Panc1 (cell line): ENCODE results near the gene FIP1L1.

ENCODE experiments used
- POLR2AphosphoS5 ChIP-seq: IDR thresholded peaks from 2 replicates; pipeline ENCODE4 v1.6.1; 2012; ENCODE audit warnings: mild to moderate bottlenecking, low read depth, low read length, moderate library complexity
- REST ChIP-seq, 2 experiments: IDR thresholded peaks; 2 replicates each; pipeline ENCODE4 v1.6.1; 2011 to 2012; ENCODE audit warnings: low read depth in 2 of 2, control low read depth in 1 of 2, low read length in 1 of 2, mild to moderate bottlenecking in 1 of 2, moderate library complexity in 1 of 2; ENCODE audit not compliant: insufficient read depth in 1 of 2
- SIN3A ChIP-seq: IDR thresholded peaks from 2 replicates; pipeline ENCODE4 v1.6.1; 2012; ENCODE audit warnings: low read depth, mild to moderate bottlenecking, low read length, moderate library complexity, borderline replicate concordance; ENCODE audit not compliant: insufficient read depth
- TCF7L2 ChIP-seq: IDR thresholded peaks from 2 replicates; pipeline ENCODE4 v1.6.1; 2011; ENCODE audit warnings: mild to moderate bottlenecking, low read depth, low read length, inconsistent platforms
- TF ChIP-seq, protein P1 (sequence below): fragments of 450-650 bp; IDR thresholded peaks from 2 replicates; pipeline ENCODE4 v1.5.1; 2017; ENCODE audit warnings: mild to moderate bottlenecking

DNA sequence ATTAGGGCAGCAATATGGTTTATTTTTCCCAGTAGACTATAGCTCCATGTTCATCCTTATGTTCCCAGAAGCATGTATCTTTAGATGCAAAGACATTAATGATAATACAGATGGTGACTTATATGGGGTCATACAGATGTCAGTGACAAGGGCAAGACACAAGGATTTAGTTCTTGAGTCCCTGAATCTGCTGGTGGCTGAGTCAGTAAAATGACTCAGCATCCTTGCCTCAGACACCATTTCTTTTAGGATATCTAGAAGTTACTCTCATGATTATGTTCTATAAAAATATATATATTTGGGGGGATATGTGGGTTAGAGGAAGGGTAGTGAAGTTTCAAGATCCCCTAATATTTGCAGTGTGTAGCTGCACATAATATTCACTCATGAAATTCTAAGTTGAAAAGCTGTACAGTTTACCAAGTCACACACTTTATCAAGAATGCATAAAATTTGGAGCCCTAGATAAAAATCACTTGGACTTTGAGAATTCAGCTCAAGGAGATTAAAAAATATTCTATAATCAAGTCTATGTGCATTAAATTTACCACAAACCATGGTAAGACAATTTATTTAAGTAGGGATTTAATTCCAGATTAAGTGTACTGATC lies 111.9 kb downstream of the FIP1L1 start:
- TF ChIP-seq, protein P1, sequence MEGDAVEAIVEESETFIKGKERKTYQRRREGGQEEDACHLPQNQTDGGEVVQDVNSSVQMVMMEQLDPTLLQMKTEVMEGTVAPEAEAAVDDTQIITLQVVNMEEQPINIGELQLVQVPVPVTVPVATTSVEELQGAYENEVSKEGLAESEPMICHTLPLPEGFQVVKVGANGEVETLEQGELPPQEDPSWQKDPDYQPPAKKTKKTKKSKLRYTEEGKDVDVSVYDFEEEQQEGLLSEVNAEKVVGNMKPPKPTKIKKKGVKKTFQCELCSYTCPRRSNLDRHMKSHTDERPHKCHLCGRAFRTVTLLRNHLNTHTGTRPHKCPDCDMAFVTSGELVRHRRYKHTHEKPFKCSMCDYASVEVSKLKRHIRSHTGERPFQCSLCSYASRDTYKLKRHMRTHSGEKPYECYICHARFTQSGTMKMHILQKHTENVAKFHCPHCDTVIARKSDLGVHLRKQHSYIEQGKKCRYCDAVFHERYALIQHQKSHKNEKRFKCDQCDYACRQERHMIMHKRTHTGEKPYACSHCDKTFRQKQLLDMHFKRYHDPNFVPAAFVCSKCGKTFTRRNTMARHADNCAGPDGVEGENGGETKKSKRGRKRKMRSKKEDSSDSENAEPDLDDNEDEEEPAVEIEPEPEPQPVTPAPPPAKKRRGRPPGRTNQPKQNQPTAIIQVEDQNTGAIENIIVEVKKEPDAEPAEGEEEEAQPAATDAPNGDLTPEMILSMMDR, result no peak
- TF ChIP-seq SIN3A (no peak), POLR2AphosphoS5 (no peak), TCF7L2 (no peak), REST (IDR thresholded peaks at IDR 0.05; ENCODE audit: insufficient read depth in 1 of 2, low read depth in 2 of 2, low read length in 1 of 2) (no peak)
